ENCODE measurements around the gene RBBP8NL. TPM values are rescaled to one million over a fixed set of nuclear protein-coding genes. Genes with fewer than 3 reads are reported as not detected.

The RBBP8NL gene
- total RNA-seq, 1 experiment from 2014 or later, result 39.2 TPM

- ChIA-PET CTCF (interaction anchor here (0.5 to 2.1 kb wide), 5 partner anchors 10 to 566 kb away, joined by 3 to 11 read pairs (median 4); no protein-coding TSS in a partner anchor), POLR2A (interaction anchor here (1.0 kb wide), 1 partner anchor 22 kb away, joined by 3 read pairs; the partner anchor contains the start of gene RPS21)
- peaks cover 5% of the 10 kb centered on the region for H3K36me3 ChIP-seq (ENCODE audit: control insufficient read depth, insufficient read depth, low read length)
- H3K4me3 Mint-ChIP-seq (ENCODE audit: unreplicated experiment), result peak overlapping the region; percentile 39
- no peak for DNase-seq
- H3K4me1 Mint-ChIP-seq (ENCODE audit: low read depth, unreplicated experiment), result peaks cover 42% of the 10 kb centered on the region
- no TSS peak for BruUV-seq (replicated peaks)
- no peaks in the 10 kb centered on the region for H3K27me3 Mint-ChIP-seq (ENCODE audit: insufficient read depth, unreplicated experiment)
- peaks cover 89% of the 10 kb centered on the region for H3K36me3 Mint-ChIP-seq (ENCODE audit: insufficient read depth, unreplicated experiment)
- H3K27me3 ChIP-seq (replicated peaks; ENCODE audit: control insufficient read depth, insufficient read depth, low read length), result no peaks in the 10 kb centered on the region
- peaks cover 76% of the 10 kb centered on the region for H3K4me1 ChIP-seq
- no peak overlapping the region for H3K4me3 ChIP-seq (ENCODE audit: low read depth, low read length)
- TF ChIP-seq, protein P1, sequence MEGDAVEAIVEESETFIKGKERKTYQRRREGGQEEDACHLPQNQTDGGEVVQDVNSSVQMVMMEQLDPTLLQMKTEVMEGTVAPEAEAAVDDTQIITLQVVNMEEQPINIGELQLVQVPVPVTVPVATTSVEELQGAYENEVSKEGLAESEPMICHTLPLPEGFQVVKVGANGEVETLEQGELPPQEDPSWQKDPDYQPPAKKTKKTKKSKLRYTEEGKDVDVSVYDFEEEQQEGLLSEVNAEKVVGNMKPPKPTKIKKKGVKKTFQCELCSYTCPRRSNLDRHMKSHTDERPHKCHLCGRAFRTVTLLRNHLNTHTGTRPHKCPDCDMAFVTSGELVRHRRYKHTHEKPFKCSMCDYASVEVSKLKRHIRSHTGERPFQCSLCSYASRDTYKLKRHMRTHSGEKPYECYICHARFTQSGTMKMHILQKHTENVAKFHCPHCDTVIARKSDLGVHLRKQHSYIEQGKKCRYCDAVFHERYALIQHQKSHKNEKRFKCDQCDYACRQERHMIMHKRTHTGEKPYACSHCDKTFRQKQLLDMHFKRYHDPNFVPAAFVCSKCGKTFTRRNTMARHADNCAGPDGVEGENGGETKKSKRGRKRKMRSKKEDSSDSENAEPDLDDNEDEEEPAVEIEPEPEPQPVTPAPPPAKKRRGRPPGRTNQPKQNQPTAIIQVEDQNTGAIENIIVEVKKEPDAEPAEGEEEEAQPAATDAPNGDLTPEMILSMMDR (IDR thresholded peaks at IDR 0.05; ENCODE audit: insufficient read depth in 1 of 2, low read depth in 1 of 2, low read length in 1 of 2, severe bottlenecking in 1 of 2, unreplicated experiment in 1 of 2), result no peak
- peak overlapping the region; percentile 83 for H3K27ac Mint-ChIP-seq (ENCODE audit: unreplicated experiment)
- intact Hi-C loops (cut with micrococcal nuclease; ENCODE audit: unreplicated experiment), result loop anchor here (10.0 kb wide), 1 partner anchor 264 kb away; the partner anchor contains the start of genes PSMA7 and SS18L1
- no peaks in the 10 kb centered on the region for H3K9me3 Mint-ChIP-seq (ENCODE audit: unreplicated experiment)
- no peaks in the 10 kb centered on the region for H3K9me3 ChIP-seq
Observed at GRCh38 chr20:62409086-62409853, 18.1 kb downstream of the RBBP8NL start.

DNA sequence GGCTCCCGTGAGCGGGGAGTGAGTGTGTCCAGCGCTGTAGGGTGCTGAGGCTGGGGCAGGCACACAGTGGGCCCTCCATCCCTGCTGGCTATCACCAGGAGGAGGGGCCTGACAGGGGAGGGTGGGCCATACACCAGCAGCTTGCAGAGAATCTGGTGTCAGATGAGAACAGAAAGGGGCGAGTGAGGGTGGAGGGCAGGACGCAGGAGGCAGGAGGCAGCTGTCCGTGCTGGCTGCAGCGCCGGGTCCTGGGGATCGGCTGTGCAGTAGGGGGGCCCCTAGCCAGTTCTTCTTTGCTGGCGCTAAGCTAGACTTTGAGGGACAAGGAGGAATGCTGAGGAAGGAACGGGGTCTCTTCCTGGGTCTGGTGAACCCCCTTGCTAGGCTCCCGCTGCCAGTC is 18.7 kb downstream of the RBBP8NL start:
- ChIA-PET CTCF (interaction anchor here (1.8 kb wide), 1 partner anchor 43 kb away, joined by 5 read pairs; no protein-coding TSS in a partner anchor), POLR2A (no interaction called here)
- no peaks in the 10 kb centered on the region for H3K27me3 Mint-ChIP-seq (ENCODE audit: insufficient read depth, unreplicated experiment)
- intact Hi-C loops (cut with micrococcal nuclease; ENCODE audit: unreplicated experiment), result loop anchor here (10.0 kb wide), 1 partner anchor 264 kb away; the partner anchor contains the start of genes PSMA7 and SS18L1
- no peaks in the 10 kb centered on the region for H3K27me3 ChIP-seq (replicated peaks; ENCODE audit: control insufficient read depth, insufficient read depth, low read length)
- TF ChIP-seq, protein P1 (IDR thresholded peaks at IDR 0.05; ENCODE audit: insufficient read depth in 1 of 2, low read depth in 1 of 2, low read length in 1 of 2, severe bottlenecking in 1 of 2, unreplicated experiment in 1 of 2), result no peak
- H3K4me3 Mint-ChIP-seq (ENCODE audit: unreplicated experiment), result peak overlapping the region; percentile 78
- H3K27ac Mint-ChIP-seq (ENCODE audit: unreplicated experiment), result peak overlapping the region; percentile 83
- no peaks in the 10 kb centered on the region for H3K9me3 ChIP-seq
- BruUV-seq (replicated peaks), result no TSS peak
- peak in 1 of 2 experiments; percentile 34 for DNase-seq
- H3K36me3 Mint-ChIP-seq (ENCODE audit: insufficient read depth, unreplicated experiment), result peaks cover 87% of the 10 kb centered on the region
- H3K4me1 Mint-ChIP-seq (ENCODE audit: low read depth, unreplicated experiment), result peaks cover 42% of the 10 kb centered on the region
- peaks cover 70% of the 10 kb centered on the region for H3K4me1 ChIP-seq
- no peak overlapping the region for H3K4me3 ChIP-seq (ENCODE audit: low read depth, low read length)
- no peaks in the 10 kb centered on the region for H3K9me3 Mint-ChIP-seq (ENCODE audit: unreplicated experiment)
- peaks cover 8% of the 10 kb centered on the region for H3K36me3 ChIP-seq (ENCODE audit: control insufficient read depth, insufficient read depth, low read length)

GRCh38 chr20:62408055-62408454 is 19.3 kb downstream of the RBBP8NL start:
- TF ChIP-seq, protein P1 (IDR thresholded peaks at IDR 0.05; ENCODE audit: insufficient read depth in 1 of 2, low read depth in 1 of 2, low read length in 1 of 2, severe bottlenecking in 1 of 2, unreplicated experiment in 1 of 2), result peak in 1 of 2 experiments; percentile 10
- H3K27me3 Mint-ChIP-seq (ENCODE audit: insufficient read depth, unreplicated experiment), result no peaks in the 10 kb centered on the region
- Histone ChIP-seq H3K9me3 (no peaks in the 10 kb centered on the region), H3K4me1 (peaks cover 64% of the 10 kb centered on the region), H3K36me3 (ENCODE audit: control insufficient read depth, insufficient read depth, low read length) (peaks cover 7% of the 10 kb centered on the region), H3K4me3 (ENCODE audit: low read depth, low read length) (peak overlapping the region; percentile 37), H3K27me3 (replicated peaks; ENCODE audit: control insufficient read depth, insufficient read depth, low read length) (no peaks in the 10 kb centered on the region)
- ChIA-PET CTCF (interaction anchor here (0.6 to 1.1 kb wide), 4 partner anchors 22 to 209 kb away, joined by 3 to 6 read pairs (median 4); partner anchors contain the start of gene ADRM1), POLR2A (no interaction called here)
- no peaks in the 10 kb centered on the region for H3K9me3 Mint-ChIP-seq (ENCODE audit: unreplicated experiment)
- H3K4me3 Mint-ChIP-seq (ENCODE audit: unreplicated experiment), result peak overlapping the region; percentile 78
- intact Hi-C loops (cut with micrococcal nuclease; ENCODE audit: unreplicated experiment), result loop anchor here (10.0 kb wide), 1 partner anchor 263 kb away; the partner anchor contains the start of genes PSMA7 and SS18L1
- H3K27ac Mint-ChIP-seq (ENCODE audit: unreplicated experiment), result peak overlapping the region; percentile 83
- BruUV-seq (replicated peaks), result TSS peak; percentile 35
- peaks cover 86% of the 10 kb centered on the region for H3K36me3 Mint-ChIP-seq (ENCODE audit: insufficient read depth, unreplicated experiment)
- H3K4me1 Mint-ChIP-seq (ENCODE audit: low read depth, unreplicated experiment), result peaks cover 42% of the 10 kb centered on the region
- peak in 1 of 2 experiments; percentile 43 for DNase-seq
